PFSK-1 (cell line): ENCODE data around the gene DLX3.

Source experiments
- FOXP2 ChIP-seq: optimal IDR thresholded peaks from 2 replicates; pipeline ENCODE3; 2011; ENCODE audit warnings: borderline replicate concordance, control low read depth, inconsistent platforms; ENCODE audit not compliant: insufficient read depth; ENCODE audit errors: extremely low read length, extremely low read depth
- POLR2AphosphoS5 ChIP-seq: IDR thresholded peaks from 2 replicates; pipeline ENCODE4 v1.6.1; 2012; ENCODE audit warnings: low read depth, mild to moderate bottlenecking, control low read depth, low read length, moderate library complexity
- SIN3A ChIP-seq: IDR thresholded peaks from 2 replicates; pipeline ENCODE4 v1.6.1; 2012; ENCODE audit warnings: mild to moderate bottlenecking, low read length, moderate library complexity, borderline replicate concordance; ENCODE audit not compliant: insufficient read depth
- TAF1 ChIP-seq: IDR thresholded peaks from 2 replicates; pipeline ENCODE4 v1.6.1; 2012; ENCODE audit warnings: low read length, control low read depth, borderline replicate concordance; ENCODE audit not compliant: insufficient read depth
- TF ChIP-seq, protein P1 (sequence below), 2 experiments: IDR thresholded peaks; 2 replicates each; pipeline versions ENCODE4 v1.6.1 to v1.8.0; 2011 to 2012; ENCODE audit warnings: low read depth in 2 of 2, low read length in 2 of 2, control low read depth in 1 of 2, inconsistent platforms in 1 of 2, mild to moderate bottlenecking in 1 of 2, moderate library complexity in 1 of 2; ENCODE audit not compliant: insufficient read depth in 1 of 2

DLX3 gene

GRCh38 chr17:49949634-49950033, 45.4 kb downstream of the DLX3 start:
- TF ChIP-seq, protein P1, sequence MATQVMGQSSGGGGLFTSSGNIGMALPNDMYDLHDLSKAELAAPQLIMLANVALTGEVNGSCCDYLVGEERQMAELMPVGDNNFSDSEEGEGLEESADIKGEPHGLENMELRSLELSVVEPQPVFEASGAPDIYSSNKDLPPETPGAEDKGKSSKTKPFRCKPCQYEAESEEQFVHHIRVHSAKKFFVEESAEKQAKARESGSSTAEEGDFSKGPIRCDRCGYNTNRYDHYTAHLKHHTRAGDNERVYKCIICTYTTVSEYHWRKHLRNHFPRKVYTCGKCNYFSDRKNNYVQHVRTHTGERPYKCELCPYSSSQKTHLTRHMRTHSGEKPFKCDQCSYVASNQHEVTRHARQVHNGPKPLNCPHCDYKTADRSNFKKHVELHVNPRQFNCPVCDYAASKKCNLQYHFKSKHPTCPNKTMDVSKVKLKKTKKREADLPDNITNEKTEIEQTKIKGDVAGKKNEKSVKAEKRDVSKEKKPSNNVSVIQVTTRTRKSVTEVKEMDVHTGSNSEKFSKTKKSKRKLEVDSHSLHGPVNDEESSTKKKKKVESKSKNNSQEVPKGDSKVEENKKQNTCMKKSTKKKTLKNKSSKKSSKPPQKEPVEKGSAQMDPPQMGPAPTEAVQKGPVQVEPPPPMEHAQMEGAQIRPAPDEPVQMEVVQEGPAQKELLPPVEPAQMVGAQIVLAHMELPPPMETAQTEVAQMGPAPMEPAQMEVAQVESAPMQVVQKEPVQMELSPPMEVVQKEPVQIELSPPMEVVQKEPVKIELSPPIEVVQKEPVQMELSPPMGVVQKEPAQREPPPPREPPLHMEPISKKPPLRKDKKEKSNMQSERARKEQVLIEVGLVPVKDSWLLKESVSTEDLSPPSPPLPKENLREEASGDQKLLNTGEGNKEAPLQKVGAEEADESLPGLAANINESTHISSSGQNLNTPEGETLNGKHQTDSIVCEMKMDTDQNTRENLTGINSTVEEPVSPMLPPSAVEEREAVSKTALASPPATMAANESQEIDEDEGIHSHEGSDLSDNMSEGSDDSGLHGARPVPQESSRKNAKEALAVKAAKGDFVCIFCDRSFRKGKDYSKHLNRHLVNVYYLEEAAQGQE (IDR thresholded peaks at IDR 0.05; ENCODE audit: insufficient read depth in 1 of 2, low read depth in 2 of 2, low read length in 2 of 2): no peak
- TF ChIP-seq TAF1: no peak
- no peak for TF ChIP-seq POLR2AphosphoS5
- no peak for TF ChIP-seq SIN3A

DNA sequence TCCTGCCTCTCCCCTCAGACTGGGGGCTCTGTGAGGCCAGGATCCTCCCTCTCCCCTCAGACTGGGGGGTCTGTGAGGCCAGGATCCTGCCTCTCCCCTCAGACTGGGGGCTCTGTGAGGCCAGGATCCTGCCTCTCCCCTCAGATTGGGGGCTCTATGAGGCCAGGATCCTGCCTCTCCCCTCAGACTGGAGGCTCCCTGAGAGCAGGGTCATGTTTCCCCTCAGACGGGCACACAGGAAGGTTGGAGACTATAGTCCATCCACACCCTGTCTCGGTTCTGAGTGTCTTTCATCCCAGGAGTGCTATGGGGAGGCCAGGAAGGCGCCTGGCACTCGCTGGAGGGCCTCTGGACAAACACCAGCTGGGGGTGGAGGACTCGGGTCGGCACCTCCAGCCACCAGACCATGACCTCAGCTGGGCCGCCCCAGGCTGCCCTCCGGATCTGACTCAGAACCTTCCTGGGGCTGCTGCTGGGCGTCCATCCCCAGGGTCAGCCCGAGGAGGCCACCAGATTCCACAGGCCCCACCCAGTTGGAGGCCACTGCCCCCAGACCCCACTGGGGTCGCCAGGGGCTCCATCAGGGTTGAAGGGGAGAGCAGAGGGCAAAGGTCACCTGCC, 48.0 kb downstream of the DLX3 start:
- TF ChIP-seq FOXP2: no peak
- no peak for TF ChIP-seq TAF1
- no peak for TF ChIP-seq POLR2AphosphoS5
- TF ChIP-seq, protein P1 (IDR thresholded peaks at IDR 0.05; ENCODE audit: insufficient read depth in 1 of 2, low read depth in 2 of 2, low read length in 2 of 2): no peak
- no peak for TF ChIP-seq SIN3A

DNA sequence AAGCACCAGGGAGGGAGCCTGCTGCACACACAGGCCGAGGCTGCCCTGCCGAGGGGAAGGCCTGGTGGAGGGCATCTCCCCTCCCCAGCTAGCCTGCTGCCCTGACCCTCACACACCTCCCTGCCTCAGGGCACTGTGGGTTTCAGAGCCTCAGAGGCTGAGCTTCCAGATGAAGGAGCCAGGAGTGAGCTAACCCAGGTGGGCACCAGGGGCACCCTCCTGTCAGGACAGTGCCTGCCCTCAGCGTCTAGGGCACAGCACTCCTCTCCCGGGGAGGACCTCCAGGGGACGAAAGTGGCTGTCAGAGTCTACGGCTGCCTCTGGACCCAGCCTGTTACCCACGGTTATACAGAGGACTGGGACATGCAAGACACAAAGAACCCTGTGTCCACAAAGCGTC, 48.8 kb downstream of the DLX3 start:
- TF ChIP-seq SIN3A: no peak
- TF ChIP-seq TAF1: no peak
- TF ChIP-seq FOXP2: no peak
- TF ChIP-seq, protein P1 (IDR thresholded peaks at IDR 0.05; ENCODE audit: insufficient read depth in 1 of 2, low read depth in 2 of 2, low read length in 2 of 2): no peak
- no peak for TF ChIP-seq POLR2AphosphoS5

DNA sequence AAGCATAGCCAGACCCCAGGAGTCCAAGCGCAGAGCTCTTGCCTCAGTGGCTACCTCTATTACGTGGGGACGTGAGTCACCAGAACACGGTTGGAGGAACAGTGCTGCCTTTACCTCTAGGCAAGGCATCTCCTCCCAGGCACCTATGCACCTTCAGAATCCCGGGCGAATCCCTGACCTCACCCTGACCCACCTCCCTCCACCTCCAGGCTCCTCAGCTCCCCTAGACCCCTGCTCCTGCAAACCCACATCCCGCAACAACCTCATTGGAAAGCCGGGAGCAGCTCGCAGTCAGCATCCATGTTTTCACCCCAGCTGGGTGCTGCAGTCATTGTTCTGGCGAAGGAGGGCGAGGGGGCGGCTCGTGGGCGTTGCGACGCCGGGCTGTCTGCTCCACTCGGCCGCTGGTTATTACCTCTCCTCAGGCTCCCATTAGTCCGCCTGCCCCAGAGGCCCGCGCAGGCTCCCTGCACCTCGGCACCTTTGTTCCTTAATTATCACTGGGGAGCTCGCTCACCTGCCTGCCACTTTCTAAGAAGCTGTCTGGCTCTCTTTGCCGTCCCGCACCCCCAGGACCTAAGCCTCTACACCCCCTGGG, 50.7 kb downstream of the DLX3 start:
- TF ChIP-seq FOXP2: no peak
- TF ChIP-seq POLR2AphosphoS5: no peak
- TF ChIP-seq, protein P1 (IDR thresholded peaks at IDR 0.05; ENCODE audit: insufficient read depth in 1 of 2, low read depth in 2 of 2, low read length in 2 of 2): no peak
- no peak for TF ChIP-seq SIN3A
- no peak for TF ChIP-seq TAF1

DNA sequence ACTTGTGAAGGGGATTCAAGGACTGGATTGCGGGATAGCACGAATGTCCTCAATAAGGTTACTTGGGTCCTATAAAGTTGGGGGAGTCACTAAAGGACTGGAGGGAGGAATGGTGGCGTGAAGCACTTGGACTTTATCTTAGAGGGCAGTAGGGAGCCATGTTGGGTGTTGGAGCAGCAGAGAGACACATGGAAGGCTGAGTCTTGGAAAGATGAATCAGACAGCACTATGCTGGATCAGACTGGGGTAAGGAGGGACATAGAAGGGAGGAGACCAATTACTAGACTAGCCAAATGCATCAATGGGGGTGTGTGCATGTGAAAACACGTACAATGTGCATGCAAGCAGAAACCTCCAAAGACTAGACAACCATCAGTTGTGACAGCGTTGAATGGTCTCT, 52.1 kb downstream of the DLX3 start:
- TF ChIP-seq FOXP2: no peak
- TF ChIP-seq TAF1: no peak
- TF ChIP-seq, protein P1 (IDR thresholded peaks at IDR 0.05; ENCODE audit: insufficient read depth in 1 of 2, low read depth in 2 of 2, low read length in 2 of 2): no peak
- no peak for TF ChIP-seq POLR2AphosphoS5
- no peak for TF ChIP-seq SIN3A
